Upper lobe of left lung (tissue), 4 donors: ENCODE results near the gene LYZL2.
A peak's percentile ranks its signal among the peaks of the same experiment; 100 is the strongest.

ENCODE experiments used
- EP300 ChIP-seq, 4 donors: sonication (generic); formaldehyde crosslinking; IDR thresholded peaks; one replicate each; pipeline ENCODE4 v1.5.1; 2017; ENCODE audit warnings: antibody characterized with exemption in 4 of 4, control low read depth in 2 of 4
- POLR2A ChIP-seq, 4 donors: fragments of 450-650 bp; IDR thresholded peaks; one replicate each; pipeline ENCODE4 v1.5.1; 2016 to 2017; ENCODE audit warnings: antibody characterized with exemption in 4 of 4, mild to moderate bottlenecking in 2 of 4
- POLR2AphosphoS5 ChIP-seq, 2 donors: sonication (generic); formaldehyde crosslinking; IDR thresholded peaks; one replicate each; pipeline ENCODE4 v1.5.1; 2017; ENCODE audit warnings: antibody characterized with exemption in 2 of 2
- TF ChIP-seq, protein P1 (sequence below), 6 experiments: fragments of 450-650 bp in 4 of 6; fragments of 200-600 bp in 2 of 6; sonication (generic) in 2 of 6; IDR thresholded peaks; one replicate each; pipeline ENCODE4 v1.5.1; 2016 to 2019; ENCODE audit warnings: antibody characterized with exemption in 6 of 6

DNA sequence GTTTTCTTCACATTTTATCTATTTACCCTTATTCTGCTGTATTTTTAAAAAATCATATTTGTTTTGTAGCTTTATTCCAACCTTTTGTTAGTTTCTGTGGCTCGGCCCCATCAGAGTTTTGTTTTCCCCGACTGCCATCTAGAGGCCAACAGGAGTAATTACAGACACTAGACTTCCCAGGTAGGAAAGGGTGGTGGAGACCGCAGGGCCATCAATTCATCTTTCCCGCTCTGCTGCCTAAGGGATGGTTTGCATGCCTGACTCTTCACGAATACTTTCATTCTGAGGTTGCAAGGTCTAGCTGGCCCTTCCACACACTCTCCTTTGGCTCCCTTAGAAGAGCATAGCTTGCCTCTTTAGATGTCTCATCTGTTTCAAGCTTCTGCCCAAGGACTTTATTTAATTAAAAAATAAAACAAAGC lies 38.3 kb downstream of the LYZL2 start:
- TF ChIP-seq POLR2A (IDR thresholded peaks at IDR 0.05) (no peak), POLR2AphosphoS5 (IDR thresholded peaks at IDR 0.05) (no peak), EP300 (IDR thresholded peaks at IDR 0.05) (no peak)
- TF ChIP-seq, protein P1, sequence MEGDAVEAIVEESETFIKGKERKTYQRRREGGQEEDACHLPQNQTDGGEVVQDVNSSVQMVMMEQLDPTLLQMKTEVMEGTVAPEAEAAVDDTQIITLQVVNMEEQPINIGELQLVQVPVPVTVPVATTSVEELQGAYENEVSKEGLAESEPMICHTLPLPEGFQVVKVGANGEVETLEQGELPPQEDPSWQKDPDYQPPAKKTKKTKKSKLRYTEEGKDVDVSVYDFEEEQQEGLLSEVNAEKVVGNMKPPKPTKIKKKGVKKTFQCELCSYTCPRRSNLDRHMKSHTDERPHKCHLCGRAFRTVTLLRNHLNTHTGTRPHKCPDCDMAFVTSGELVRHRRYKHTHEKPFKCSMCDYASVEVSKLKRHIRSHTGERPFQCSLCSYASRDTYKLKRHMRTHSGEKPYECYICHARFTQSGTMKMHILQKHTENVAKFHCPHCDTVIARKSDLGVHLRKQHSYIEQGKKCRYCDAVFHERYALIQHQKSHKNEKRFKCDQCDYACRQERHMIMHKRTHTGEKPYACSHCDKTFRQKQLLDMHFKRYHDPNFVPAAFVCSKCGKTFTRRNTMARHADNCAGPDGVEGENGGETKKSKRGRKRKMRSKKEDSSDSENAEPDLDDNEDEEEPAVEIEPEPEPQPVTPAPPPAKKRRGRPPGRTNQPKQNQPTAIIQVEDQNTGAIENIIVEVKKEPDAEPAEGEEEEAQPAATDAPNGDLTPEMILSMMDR (IDR thresholded peaks at IDR 0.05), result peak; percentile 69 to 87 (median 76)
